Suppressor macrophage (primary cell): ENCODE measurements around the gene CBFA2T3.

Source experiments
- DNase-seq, 4 experiments: peaks; one replicate each; pipeline ENCODE4 v3.0.0-alpha.2; 2020 to 2022

The CBFA2T3 gene

DNA sequence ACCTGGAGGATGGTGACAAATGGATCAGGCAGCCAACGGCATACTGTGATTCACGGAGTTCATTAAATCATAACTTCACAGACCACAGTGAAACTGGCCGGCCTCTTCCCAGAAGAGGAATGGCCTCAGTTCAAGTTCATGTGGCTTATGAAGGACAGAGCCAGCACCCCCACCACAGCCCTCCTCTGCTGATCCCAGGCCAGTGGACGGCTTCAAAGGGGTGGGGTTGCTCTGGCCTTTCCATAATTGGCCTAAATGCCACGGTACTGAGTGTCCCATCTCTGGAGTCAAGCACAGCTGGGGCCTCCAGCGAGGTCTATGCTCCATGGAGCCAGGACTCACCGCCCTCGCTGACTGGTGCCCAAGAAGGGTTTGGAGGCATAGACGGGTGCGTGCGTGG lies 141.6 kb downstream of the CBFA2T3 start:
- DNase-seq, result no peak

DNA sequence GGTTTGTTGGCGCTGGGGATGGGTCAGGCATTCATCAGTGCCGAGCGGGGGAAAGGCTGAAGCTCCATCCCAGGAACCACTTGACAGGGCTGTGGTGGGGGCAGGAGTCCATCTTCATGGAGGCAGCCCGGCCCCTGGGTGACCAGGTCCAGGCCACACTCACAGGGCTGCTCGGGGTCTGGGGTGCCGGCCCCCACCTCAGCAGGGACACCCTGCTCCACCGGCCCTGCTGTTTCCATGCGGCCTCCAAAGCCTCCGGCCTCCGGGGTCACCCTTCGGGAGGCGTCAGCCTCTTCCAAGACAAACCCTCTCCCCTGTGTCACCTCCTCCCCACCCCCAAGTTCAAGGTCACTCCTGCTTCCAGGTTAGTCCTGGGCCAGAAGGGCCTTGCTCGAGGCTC lies 142.3 kb downstream of the CBFA2T3 start:
- DNase-seq, result no peak

DNA sequence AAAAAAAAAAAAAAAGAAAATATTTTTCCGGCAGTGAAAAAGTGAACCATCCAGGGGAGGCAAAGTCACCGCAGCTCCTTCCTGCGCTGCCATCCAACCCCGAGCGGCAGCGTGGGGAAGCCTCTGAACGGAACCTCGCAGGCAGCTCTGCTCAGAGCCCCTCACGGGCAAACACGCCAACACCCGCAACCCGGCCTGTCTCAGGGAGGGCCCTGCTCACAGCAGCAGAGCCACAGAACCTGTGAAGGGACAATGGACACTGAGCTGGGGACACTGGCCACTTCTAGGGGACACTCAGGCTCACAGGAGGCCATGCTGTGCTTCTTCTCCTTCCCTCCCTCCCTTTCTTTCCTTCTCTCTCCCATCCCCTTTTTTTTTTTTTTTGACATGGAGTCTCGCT lies 143.9 kb downstream of the CBFA2T3 start:
- no peak for DNase-seq

DNA sequence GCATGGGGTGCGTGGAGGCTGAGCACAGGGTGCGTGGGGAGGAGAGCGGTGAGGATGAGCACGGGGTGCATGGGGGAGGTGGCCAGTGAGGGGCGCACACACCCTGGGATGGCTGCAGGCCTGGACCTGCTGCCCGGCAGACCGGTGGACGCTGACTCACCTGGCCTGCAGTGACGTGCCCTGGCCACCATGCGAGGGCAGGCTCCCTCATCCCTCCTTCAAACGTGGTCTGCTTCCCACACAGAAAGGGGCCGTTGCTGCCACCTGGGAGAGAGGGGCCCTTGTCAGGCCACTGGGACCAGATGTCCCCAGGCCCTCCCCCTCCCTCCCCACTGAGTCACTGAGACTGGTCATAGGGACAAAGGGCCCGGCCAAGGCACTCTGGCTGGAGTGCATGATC lies 145.2 kb downstream of the CBFA2T3 start:
- DNase-seq, result no peak

DNA sequence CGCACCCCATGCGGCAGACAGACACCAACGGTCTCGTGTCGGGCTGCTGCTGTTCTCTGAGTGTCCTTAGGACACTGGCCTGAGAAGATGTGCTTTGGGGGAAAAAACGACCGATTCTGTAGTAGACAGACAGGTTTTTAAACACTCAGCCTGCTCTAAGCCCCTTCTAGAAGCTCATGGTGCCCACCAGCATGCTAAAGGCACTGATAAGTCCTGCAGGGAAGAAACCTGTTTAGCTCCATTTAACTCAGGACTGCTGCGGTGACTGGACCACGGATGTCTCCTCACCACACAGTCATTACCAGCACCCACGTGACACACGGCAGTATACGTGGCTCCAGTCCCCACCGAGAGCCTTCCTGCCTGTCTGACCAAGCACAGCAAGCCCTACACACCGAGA lies 146.2 kb downstream of the CBFA2T3 start:
- no peak for DNase-seq

DNA sequence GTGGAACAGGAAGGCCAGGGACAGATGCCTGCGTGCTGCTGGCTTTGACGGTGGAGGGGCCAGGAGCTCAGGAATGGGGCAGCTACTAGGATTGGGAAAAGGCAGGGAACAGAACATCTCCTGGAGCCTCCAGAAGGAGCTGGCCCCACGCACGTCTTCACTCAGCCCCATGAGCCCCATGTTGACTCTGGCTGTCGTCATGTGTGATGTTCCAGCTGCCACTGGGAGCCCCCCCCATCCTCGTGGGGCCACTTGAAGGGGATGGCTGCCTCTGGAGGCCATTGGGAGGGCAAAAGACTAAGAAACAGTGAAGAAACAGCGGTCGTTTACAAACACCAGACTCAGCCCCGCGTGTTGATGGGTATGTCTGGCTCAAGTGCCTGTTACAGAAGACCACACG lies 146.7 kb downstream of the CBFA2T3 start:
- DNase-seq, result no peak

DNA sequence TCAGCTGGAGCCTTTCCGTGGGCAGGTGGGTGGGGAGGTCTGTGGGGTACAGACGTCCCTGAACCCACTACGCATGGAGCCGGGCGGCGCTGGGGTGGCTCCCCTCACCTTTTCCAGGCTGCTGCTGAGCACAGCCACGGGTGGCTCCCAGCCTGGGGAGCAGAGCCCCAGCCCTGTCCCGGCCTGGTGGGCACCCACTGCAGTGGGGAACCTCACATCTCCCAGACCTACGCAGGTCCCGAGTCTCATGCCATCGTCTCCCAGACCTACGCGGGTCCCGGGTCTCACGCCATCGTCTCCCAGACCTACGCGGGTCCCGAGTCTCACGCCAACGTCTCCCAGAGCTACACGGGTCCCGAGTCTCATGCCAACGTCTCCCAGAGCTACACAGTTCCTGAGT lies 148.3 kb downstream of the CBFA2T3 start:
- DNase-seq, result no peak

DNA sequence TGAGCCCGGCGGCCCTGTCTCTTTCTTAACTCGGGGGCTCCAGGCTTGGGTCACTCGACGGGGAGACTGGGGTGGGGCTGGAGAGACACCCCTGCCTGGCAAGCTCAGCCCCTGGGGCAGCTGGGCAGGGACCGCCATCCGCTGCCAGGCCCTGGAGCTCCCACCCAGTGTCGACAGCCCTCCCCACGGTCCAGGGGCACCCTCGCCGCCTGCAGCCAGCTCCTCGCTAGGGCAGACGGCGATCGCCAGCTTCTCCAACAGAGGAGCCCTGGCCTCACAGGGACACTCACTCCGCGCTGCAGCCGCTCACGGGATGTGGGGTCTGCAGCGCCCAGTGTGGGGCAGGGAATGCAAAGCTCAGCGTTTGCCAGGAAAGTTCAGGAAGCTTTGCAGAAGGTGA lies 149.3 kb downstream of the CBFA2T3 start:
- DNase-seq, result no peak

DNA sequence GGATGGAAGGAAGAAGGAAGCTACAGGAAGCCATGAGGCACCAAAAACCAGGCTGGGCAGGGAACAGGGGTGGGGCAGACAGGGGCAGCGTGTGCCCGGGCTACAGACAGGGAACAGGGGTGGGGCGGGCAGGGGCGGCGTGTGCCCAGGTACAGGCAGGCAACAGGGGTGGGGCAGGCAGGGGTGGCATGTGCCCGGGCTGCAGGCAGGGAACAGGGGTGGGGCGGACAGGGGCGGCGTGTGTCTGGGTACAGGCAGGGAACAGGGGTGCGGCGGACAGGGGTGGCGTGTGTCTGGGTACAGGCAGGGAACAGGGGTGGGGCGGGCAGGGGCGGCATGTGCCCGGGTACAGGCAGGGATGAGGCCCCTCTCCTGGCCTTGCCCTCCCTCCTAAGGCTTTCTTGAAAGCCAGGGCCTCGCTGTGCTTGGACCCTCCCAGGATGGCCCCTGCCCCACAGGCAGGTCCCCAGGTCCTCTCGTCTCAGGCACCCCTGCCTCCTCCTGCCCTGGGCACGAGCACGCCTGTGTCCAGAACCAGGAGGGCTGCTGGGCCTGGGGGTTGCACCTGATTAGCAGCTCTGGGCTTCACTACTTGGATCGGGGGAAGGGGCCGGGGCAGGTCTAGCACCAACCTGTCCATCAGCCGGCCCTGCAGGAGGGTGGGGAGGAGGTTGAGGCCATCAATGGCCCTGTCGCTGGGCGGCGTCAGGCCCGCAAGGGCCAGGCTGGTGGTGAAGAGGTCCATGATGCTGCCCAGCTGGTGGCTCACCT lies 150.8 kb downstream of the CBFA2T3 start:
- DNase-seq, result no peak

DNA sequence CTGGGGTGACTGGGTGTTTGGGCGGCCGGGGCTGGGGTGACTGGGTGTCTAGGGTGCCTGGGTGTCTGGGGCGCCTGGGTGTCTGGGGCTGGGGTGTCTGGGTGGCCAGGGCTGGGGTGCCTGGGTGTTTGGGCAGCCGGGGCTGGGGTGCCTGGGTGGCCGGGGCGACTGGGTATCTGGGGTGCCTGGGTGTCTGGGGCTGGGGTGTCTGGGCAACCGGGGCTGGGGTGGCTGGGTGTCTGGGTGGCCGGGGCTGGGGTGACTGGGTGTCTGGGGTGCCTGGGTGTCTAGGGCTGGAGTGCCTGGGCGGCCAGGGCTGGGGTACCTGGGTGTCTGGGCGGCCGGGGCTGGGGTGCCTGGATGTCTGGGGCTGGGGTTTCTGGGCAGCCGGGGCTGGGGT lies 151.9 kb downstream of the CBFA2T3 start:
- no peak for DNase-seq
